ENCODE measurements around the gene AKTIP.
A peak's percentile ranks its signal among the peaks of the same experiment; 100 is the strongest.

AKTIP gene

DNA sequence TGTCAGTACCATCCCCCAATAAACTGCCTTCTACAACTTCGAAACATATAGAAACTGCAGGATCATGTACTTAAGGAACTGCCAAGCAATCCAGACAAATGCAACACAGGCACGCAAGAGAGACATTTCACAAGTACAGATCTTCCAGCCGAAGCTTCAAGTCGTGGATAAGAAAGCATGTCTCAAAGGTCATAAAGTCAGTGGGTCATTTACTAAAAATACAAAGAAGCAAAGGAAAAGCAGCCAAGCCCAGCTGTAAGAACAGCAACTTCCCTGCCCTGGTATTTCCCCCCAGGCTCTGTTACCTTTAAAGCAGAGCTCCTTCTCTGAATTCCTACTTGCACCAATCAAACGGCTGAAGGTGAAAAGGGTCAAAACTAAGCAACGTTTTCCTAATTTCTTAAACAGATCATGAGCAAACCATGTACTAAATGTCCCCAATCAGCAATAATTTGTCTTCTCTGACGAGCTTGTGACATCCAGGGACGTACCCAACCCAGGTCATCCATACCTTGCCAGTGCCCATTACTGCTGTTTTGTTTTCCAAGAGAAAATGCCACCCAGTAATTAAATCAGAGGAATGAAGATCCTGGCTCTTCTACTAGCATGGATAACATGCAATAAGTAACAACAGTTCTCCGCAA, 1.7 kb downstream of the AKTIP start:
- Histone ChIP-seq H3K4me2 (ENCODE audit: low read length) (peak overlapping the region; percentile 79), H3K36me3 (ENCODE audit: control insufficient read depth, low read length) (no peaks in the 10 kb centered on the region), H4K20me1 (ENCODE audit: control insufficient read depth, insufficient read depth, low read depth, low read length) (no peaks in the 10 kb centered on the region; the same call in 1 of the 2 replicates), H3K27ac (ENCODE audit: low read depth, low read length) (no peak overlapping the region), H3K79me2 (ENCODE audit: control insufficient read depth, low read length) (peaks cover 23% of the 10 kb centered on the region), H3K4me1 (ENCODE audit: control insufficient read depth, low read length) (peaks cover 22% of the 10 kb centered on the region), H3K9me3 (ENCODE audit: control insufficient read depth, insufficient read depth, low read length) (no peaks in the 10 kb centered on the region), H3K9me2 (replicated peaks; ENCODE audit: control insufficient read depth, low read length) (no peaks in the 10 kb centered on the region), H3K27me3 (ENCODE audit: control insufficient read depth, low read length) (0 out of 2 replicates have a peak, but pooled peaks cover 1% of the 10 kb centered on the region), H3F3A (ENCODE audit: control insufficient read depth, insufficient read depth) (0 out of 2 replicates have a peak, but pooled peaks cover 2% of the 10 kb centered on the region), H3K4me3 (ENCODE audit: low read length) (peak overlapping the region; percentile 80; the same call in 1 of the 2 replicates)
- TF ChIP-seq, protein P1, sequence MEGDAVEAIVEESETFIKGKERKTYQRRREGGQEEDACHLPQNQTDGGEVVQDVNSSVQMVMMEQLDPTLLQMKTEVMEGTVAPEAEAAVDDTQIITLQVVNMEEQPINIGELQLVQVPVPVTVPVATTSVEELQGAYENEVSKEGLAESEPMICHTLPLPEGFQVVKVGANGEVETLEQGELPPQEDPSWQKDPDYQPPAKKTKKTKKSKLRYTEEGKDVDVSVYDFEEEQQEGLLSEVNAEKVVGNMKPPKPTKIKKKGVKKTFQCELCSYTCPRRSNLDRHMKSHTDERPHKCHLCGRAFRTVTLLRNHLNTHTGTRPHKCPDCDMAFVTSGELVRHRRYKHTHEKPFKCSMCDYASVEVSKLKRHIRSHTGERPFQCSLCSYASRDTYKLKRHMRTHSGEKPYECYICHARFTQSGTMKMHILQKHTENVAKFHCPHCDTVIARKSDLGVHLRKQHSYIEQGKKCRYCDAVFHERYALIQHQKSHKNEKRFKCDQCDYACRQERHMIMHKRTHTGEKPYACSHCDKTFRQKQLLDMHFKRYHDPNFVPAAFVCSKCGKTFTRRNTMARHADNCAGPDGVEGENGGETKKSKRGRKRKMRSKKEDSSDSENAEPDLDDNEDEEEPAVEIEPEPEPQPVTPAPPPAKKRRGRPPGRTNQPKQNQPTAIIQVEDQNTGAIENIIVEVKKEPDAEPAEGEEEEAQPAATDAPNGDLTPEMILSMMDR (IDR thresholded peaks at IDR 0.05; ENCODE audit: low read depth, low read length, poor library complexity, severe bottlenecking) = no peak
- TF ChIP-seq EZH2phosphoT487 (IDR thresholded peaks at IDR 0.05; ENCODE audit: borderline replicate concordance, low read length) = no peak

DNA sequence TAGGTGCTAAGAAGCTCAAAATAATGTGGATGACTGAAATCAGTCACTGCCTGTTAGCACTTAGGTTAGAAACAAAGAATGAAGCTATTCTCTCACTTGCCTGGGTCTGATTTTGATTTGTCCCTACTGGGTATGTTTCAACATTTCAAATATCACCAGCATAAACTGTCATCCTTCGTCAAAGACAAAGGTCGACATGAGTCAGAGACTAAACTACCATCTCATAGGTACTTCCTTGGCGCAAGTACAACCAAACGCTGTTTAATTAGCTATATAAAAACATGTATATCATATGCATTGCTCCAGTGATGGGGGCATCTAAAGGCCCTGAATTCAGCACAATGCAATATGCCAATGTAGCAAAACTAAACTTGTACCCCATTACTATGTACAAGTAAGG, 4.0 kb downstream of the AKTIP start:
- Histone ChIP-seq H3K4me3 (ENCODE audit: low read length) (no peak overlapping the region), H4K20me1 (ENCODE audit: control insufficient read depth, insufficient read depth, low read depth, low read length) (no peaks in the 10 kb centered on the region; the same call in 1 of the 2 replicates), H3K27me3 (ENCODE audit: control insufficient read depth, low read length) (no peaks in the 10 kb centered on the region), H3K27ac (ENCODE audit: low read depth, low read length) (no peak overlapping the region), H3K9me2 (replicated peaks; ENCODE audit: control insufficient read depth, low read length) (no peaks in the 10 kb centered on the region), H3K4me2 (ENCODE audit: low read length) (no peak overlapping the region), H3K4me1 (ENCODE audit: control insufficient read depth, low read length) (peaks cover 14% of the 10 kb centered on the region), H3K36me3 (ENCODE audit: control insufficient read depth, low read length) (peaks cover 23% of the 10 kb centered on the region), H3K9me3 (ENCODE audit: control insufficient read depth, insufficient read depth, low read length) (no peaks in the 10 kb centered on the region), H3F3A (ENCODE audit: control insufficient read depth, insufficient read depth) (0 out of 2 replicates have a peak, but pooled peaks cover 2% of the 10 kb centered on the region), H3K79me2 (ENCODE audit: control insufficient read depth, low read length) (peaks cover 19% of the 10 kb centered on the region)
- TF ChIP-seq, protein P1 (IDR thresholded peaks at IDR 0.05; ENCODE audit: low read depth, low read length, poor library complexity, severe bottlenecking) = no peak
- no peak for TF ChIP-seq EZH2phosphoT487 (IDR thresholded peaks at IDR 0.05; ENCODE audit: borderline replicate concordance, low read length)

DNA sequence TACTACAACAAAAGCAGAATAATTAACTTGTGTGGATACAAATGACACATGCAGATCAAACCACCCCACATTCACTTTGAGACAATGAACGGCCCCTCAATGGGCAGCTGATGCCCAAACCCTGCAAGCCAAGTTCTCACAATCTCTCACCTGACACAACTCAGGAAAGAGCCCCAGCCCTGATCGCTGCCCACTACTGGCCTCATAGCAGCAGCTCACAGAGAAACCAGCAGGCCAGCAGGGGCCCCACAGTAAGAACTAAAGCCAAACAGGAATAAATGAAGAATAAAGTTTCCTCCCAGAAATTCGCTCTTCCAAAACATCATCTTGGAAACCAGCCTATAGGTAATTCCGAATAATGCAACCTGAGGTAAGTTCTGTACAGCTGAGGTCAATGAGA, 7.7 kb downstream of the AKTIP start:
- Histone ChIP-seq H3K27me3 (ENCODE audit: control insufficient read depth, low read length) (no peaks in the 10 kb centered on the region), H3K79me2 (ENCODE audit: control insufficient read depth, low read length) (no peaks in the 10 kb centered on the region), H3F3A (ENCODE audit: control insufficient read depth, insufficient read depth) (no peaks in the 10 kb centered on the region), H3K27ac (ENCODE audit: low read depth, low read length) (no peak overlapping the region), H4K20me1 (ENCODE audit: control insufficient read depth, insufficient read depth, low read depth, low read length) (no peaks in the 10 kb centered on the region), H3K9me2 (replicated peaks; ENCODE audit: control insufficient read depth, low read length) (no peaks in the 10 kb centered on the region), H3K4me1 (ENCODE audit: control insufficient read depth, low read length) (no peaks in the 10 kb centered on the region), H3K36me3 (ENCODE audit: control insufficient read depth, low read length) (peaks cover 52% of the 10 kb centered on the region), H3K9me3 (ENCODE audit: control insufficient read depth, insufficient read depth, low read length) (no peaks in the 10 kb centered on the region), H3K4me2 (ENCODE audit: low read length) (no peak overlapping the region), H3K4me3 (ENCODE audit: low read length) (no peak overlapping the region)
- no peak for TF ChIP-seq EZH2phosphoT487 (IDR thresholded peaks at IDR 0.05; ENCODE audit: borderline replicate concordance, low read length)
- TF ChIP-seq, protein P1 (IDR thresholded peaks at IDR 0.05; ENCODE audit: low read depth, low read length, poor library complexity, severe bottlenecking) = peak; percentile 20

Measured in DOHH2 (cell line).